ENCODE measurements around the gene PPP1R13L.

GRCh38 chr19:45345506-45345860, 59.4 kb downstream of the PPP1R13L start:
- TF ChIP-seq, protein P1, sequence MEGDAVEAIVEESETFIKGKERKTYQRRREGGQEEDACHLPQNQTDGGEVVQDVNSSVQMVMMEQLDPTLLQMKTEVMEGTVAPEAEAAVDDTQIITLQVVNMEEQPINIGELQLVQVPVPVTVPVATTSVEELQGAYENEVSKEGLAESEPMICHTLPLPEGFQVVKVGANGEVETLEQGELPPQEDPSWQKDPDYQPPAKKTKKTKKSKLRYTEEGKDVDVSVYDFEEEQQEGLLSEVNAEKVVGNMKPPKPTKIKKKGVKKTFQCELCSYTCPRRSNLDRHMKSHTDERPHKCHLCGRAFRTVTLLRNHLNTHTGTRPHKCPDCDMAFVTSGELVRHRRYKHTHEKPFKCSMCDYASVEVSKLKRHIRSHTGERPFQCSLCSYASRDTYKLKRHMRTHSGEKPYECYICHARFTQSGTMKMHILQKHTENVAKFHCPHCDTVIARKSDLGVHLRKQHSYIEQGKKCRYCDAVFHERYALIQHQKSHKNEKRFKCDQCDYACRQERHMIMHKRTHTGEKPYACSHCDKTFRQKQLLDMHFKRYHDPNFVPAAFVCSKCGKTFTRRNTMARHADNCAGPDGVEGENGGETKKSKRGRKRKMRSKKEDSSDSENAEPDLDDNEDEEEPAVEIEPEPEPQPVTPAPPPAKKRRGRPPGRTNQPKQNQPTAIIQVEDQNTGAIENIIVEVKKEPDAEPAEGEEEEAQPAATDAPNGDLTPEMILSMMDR (IDR thresholded peaks at IDR 0.05), result no peak
- TF ChIP-seq POLR2A (IDR thresholded peaks at IDR 0.05), result no peak

Measured in uterus (tissue), 2 donors.